Esophagus squamous epithelium (tissue), 4 donors: Measurements from ENCODE around the gene ROR2.

Source experiments
- CTCF ChIP-seq, 6 experiments: fragments of 450-650 bp in 4 of 6; fragments of 200-600 bp in 2 of 6; sonication (generic) in 2 of 6; IDR thresholded peaks; one replicate each; pipeline ENCODE4 v1.5.1; 2016 to 2019; ENCODE audit warnings: antibody characterized with exemption in 6 of 6, mild to moderate bottlenecking in 4 of 6, moderate library complexity in 4 of 6
- POLR2A ChIP-seq, 4 donors: fragments of 450-650 bp; IDR thresholded peaks; one replicate each; pipeline ENCODE4 v1.6.1; 2017; ENCODE audit warnings: antibody characterized with exemption in 4 of 4, mild to moderate bottlenecking in 4 of 4, moderate library complexity in 3 of 4

- no peak for TF ChIP-seq CTCF (IDR thresholded peaks at IDR 0.05)
- TF ChIP-seq POLR2A (IDR thresholded peaks at IDR 0.05) = no peak
Measured at GRCh38 chr9:91833096-91833877, 116.7 kb downstream of the ROR2 start.
